Measurements from ENCODE around the gene RRAD. TPM values are rescaled to one million over a fixed set of nuclear protein-coding genes. Genes with fewer than 3 reads are reported as not detected.
A peak's percentile ranks its signal among the peaks of the same experiment; 100 is the strongest.

RRAD gene
- total and polyA plus RNA-seq, 2 of the 4 experiments (the other 2 are of a cell fraction) = 1.3 to 2.1 TPM

DNA sequence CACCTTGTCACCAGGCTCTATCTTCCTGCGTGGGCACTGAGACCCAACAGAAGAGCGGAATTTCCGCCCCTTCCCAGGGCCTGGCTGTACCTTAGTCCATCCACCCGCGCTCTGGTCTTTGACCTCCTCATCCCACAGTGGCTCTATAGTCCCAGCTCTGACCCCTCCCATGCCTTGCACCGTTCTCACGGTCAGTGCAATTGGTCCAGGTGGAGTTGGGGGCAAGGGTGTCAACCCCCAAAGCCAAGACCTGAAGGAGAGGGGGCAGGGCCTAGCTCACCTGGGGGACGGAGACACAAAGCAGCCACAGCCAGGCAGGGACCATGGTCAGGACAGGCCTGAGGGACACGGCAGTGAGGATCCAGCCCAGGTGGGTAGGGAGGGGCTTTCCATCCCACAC is 7.6 kb downstream of the RRAD start:
- H2BK5ac ChIP-seq (ENCODE audit: low read depth, low read length, poor library complexity, severe bottlenecking) = no peak overlapping the region
- H3K14ac ChIP-seq (replicated peaks; ENCODE audit: low read depth, low read length) = no peak overlapping the region
- intact Hi-C loops (cut with micrococcal nuclease) (no loop called here), dilution Hi-C loops (cut with HindIII; ENCODE audit: low sequenced_read_pairs, unreplicated experiment) (no loop called here), in situ Hi-C loops (cut with MboI; ENCODE audit: low sequenced_read_pairs) (no loop called here)
- H4K5ac ChIP-seq (ENCODE audit: low read depth, low read length) = no peak overlapping the region
- no peak overlapping the region for H4K91ac ChIP-seq (ENCODE audit: insufficient read depth, low read depth, low read length)
- no peak overlapping the region for H3K18ac ChIP-seq (ENCODE audit: low read depth, low read length)
- ATAC-seq (ENCODE audit: low read depth) (no peak), DNase-seq (no peak)
- H3K27me3 ChIP-seq (ENCODE audit: control insufficient read depth, insufficient read depth, low read length) = peaks cover 43% of the 10 kb centered on the region
- H3K9ac ChIP-seq (ENCODE audit: low read depth, low read length) = no peak overlapping the region
- no peak overlapping the region for H3K56ac ChIP-seq (ENCODE audit: extremely low read depth, insufficient read depth, low read length)
- H3K9me1 ChIP-seq (ENCODE audit: insufficient read depth, low read length) = no peaks in the 10 kb centered on the region
- H3K27ac ChIP-seq (ENCODE audit: insufficient read depth, low read length) = no peak overlapping the region
- no peak overlapping the region for H3K23ac ChIP-seq (ENCODE audit: low read depth, low read length)
- no peaks in the 10 kb centered on the region for H3K4me1 ChIP-seq (ENCODE audit: control insufficient read depth, insufficient read depth, low read length)
- H2AK5ac ChIP-seq (ENCODE audit: low read depth, low read length) = peak overlapping the region; percentile 7; the same call in 1 of the 2 replicates
- no peak overlapping the region for H2BK120ac ChIP-seq (ENCODE audit: low read depth, low read length)
- no peak overlapping the region for H2AFZ ChIP-seq (replicated peaks; ENCODE audit: low read length, poor library complexity)
- H3K4me3 ChIP-seq (ENCODE audit: insufficient read depth, low read depth, low read length) = no peak overlapping the region
- no peak for TF ChIP-seq RAD21 (IDR thresholded peaks at IDR 0.05; ENCODE audit: low read length)
- no peak for TF ChIP-seq CHD1 (IDR thresholded peaks at IDR 0.05; ENCODE audit: low read depth, low read length)
- TF ChIP-seq, protein P1, sequence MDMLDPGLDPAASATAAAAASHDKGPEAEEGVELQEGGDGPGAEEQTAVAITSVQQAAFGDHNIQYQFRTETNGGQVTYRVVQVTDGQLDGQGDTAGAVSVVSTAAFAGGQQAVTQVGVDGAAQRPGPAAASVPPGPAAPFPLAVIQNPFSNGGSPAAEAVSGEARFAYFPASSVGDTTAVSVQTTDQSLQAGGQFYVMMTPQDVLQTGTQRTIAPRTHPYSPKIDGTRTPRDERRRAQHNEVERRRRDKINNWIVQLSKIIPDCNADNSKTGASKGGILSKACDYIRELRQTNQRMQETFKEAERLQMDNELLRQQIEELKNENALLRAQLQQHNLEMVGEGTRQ (IDR thresholded peaks at IDR 0.05; ENCODE audit: low read depth, low read length) = no peak
- no peak for TF ChIP-seq MAZ (IDR thresholded peaks at IDR 0.05; ENCODE audit: borderline replicate concordance, low read depth, low read length)
- no peak for TF ChIP-seq MXI1 (IDR thresholded peaks at IDR 0.05; ENCODE audit: borderline replicate concordance, low read depth, low read length)
- TF ChIP-seq POLR2A (IDR thresholded peaks at IDR 0.05; ENCODE audit: low read depth, low read length) = no peak
- TF ChIP-seq BHLHE40 (IDR thresholded peaks at IDR 0.05; ENCODE audit: low read depth, low read length) = no peak
- no peak for TF ChIP-seq RCOR1 (IDR thresholded peaks at IDR 0.05; ENCODE audit: insufficient replicate concordance, low read length)
- no peak for TF ChIP-seq MAFK (IDR thresholded peaks at IDR 0.05; ENCODE audit: low read depth, low read length)
- TF ChIP-seq, protein P2, sequence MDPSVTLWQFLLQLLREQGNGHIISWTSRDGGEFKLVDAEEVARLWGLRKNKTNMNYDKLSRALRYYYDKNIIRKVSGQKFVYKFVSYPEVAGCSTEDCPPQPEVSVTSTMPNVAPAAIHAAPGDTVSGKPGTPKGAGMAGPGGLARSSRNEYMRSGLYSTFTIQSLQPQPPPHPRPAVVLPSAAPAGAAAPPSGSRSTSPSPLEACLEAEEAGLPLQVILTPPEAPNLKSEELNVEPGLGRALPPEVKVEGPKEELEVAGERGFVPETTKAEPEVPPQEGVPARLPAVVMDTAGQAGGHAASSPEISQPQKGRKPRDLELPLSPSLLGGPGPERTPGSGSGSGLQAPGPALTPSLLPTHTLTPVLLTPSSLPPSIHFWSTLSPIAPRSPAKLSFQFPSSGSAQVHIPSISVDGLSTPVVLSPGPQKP (IDR thresholded peaks at IDR 0.05; ENCODE audit: borderline replicate concordance, low read depth, low read length) = no peak
- no peak for TF ChIP-seq SMC3 (IDR thresholded peaks at IDR 0.05; ENCODE audit: low read depth, low read length)
- no peak for TF ChIP-seq CEBPB (IDR thresholded peaks at IDR 0.05; ENCODE audit: low read depth, low read length)
- POLR2A ChIA-PET (ENCODE audit: unreplicated experiment) = no interaction called here
- no peak overlapping the region for H3K4me2 ChIP-seq (ENCODE audit: low read depth, low read length)
- H2BK15ac ChIP-seq (ENCODE audit: low read depth, low read length) = no peak overlapping the region
- H3K4ac ChIP-seq (ENCODE audit: low read depth, low read length) = no peak overlapping the region
- H3K9me3 ChIP-seq (ENCODE audit: control insufficient read depth, insufficient read depth, low read length) = no peaks in the 10 kb centered on the region
- no peaks in the 10 kb centered on the region for H4K20me1 ChIP-seq (ENCODE audit: insufficient read depth, low read length)
- H4K8ac ChIP-seq (ENCODE audit: low read depth in 2 of 2, low read length in 2 of 2) = no peak overlapping the region
- CTCF ChIA-PET = interaction anchor here (1.4 kb wide), 1 partner anchor 8 kb away, joined by 4 read pairs; no protein-coding TSS in a partner anchor
- H3K36me3 ChIP-seq (ENCODE audit: control insufficient read depth, insufficient read depth, low read length) = no peaks in the 10 kb centered on the region
- BruUV-seq (replicated peaks) = no TSS peak
- H2BK20ac ChIP-seq (ENCODE audit: low read depth, low read length) = no peak overlapping the region
- WGBS, 2 experiments (ENCODE audit: extremely low coverage in 2 of 2, insufficient read length in 1 of 2) = no CpG with 5 or more reads among the region's 9 CpGs
- peak overlapping the region; percentile 82 for H2AK9ac ChIP-seq (replicated peaks; ENCODE audit: low read depth, low read length, poor library complexity)
- H3K79me1 ChIP-seq (ENCODE audit: low read depth in 1 of 2, low read length in 2 of 2) = no peaks in the 10 kb centered on the region

Data from IMR-90 (cell line).